ENCODE results near the gene PPY. TPM values are rescaled to one million over a fixed set of nuclear protein-coding genes. Genes with fewer than 3 reads are reported as not detected.
"Not testable (repeated sequence)": the region's sequence is repeated elsewhere in the genome, so short reads cannot be mapped to it uniquely, and the experiment has no call there.

PPY gene
- polyA plus RNA-seq, 4 donors, result 5.5 TPM; not detected in 3

DNA sequence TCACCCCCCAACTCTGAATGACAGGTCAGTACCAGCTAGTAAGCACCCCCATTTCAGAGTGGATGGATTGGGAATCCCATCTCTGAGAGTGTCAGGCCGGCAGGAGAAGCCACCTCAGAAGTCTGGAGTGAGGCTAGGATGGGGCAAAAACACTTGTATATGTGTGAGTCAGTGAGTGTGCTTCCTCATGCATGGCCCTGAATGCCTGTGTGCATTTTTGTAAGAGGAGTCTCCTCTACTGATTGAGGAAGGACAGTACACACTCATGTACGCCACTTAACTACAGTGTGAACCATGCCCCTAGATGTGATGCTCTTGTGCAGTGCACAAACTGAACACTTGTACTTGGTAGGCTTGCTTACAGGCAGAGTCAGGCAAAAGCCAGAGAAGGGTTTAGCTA, 39.9 kb upstream of the PPY start:
- FAIRE-seq, result no peak
- Histone ChIP-seq H3K9me3 (ENCODE audit: control insufficient read depth in 2 of 2, insufficient read depth in 1 of 2, low read depth in 1 of 2, low read length in 1 of 2) (no peaks in the 10 kb centered on the region), H3K27ac (ENCODE audit: low read depth in 1 of 3, low read length in 2 of 3) (no peak overlapping the region), H3K4me3 (ENCODE audit: low read depth in 1 of 3, low read length in 3 of 3) (no peak overlapping the region), H3K36me3 (ENCODE audit: control insufficient read depth in 3 of 3, insufficient read depth in 2 of 3, low read depth in 1 of 3, low read length in 3 of 3) (no peaks in the 10 kb centered on the region), H3K4me1 (ENCODE audit: control insufficient read depth in 3 of 3, insufficient read depth in 2 of 3, low read depth in 1 of 3, low read length in 2 of 3) (peaks cover 0 to 13% (median 0%) of the 10 kb centered on the region in 3 donors), H3K27me3 (ENCODE audit: control insufficient read depth in 3 of 3, insufficient read depth in 3 of 3, low read length in 3 of 3) (peaks cover 0 to 60% (median 14%) of the 10 kb centered on the region in 3 donors)
- 71 to 89% (median 80%) methylated on average over 2 of the region's 2 CpGs for WGBS, 3 donors
- DNase-seq, result no peak

DNA sequence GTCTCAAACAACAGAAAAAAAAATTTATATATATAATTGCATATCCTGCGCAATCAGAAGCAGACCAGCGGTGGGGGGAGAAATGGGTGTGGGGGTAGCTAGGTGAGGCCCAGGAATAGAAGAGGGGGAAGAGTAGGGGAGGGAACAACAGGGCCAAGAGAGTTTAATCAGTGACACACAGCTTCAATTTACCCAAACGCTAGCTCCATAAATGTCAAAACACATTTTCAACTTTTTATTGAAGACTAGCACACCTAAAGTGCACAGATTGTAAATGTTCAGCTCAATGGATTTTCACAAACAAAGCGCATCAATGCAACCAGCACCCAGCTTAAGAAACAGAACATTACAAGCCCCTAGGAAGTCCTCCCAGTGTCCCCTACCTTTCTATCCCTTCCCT, 37.4 kb upstream of the PPY start:
- Histone ChIP-seq H3K9me3 (ENCODE audit: control insufficient read depth in 2 of 2, insufficient read depth in 1 of 2, low read depth in 1 of 2, low read length in 1 of 2) (no peaks in the 10 kb centered on the region), H3K27ac (ENCODE audit: low read depth in 1 of 3, low read length in 2 of 3) (no peak overlapping the region), H3K27me3 (ENCODE audit: control insufficient read depth in 3 of 3, insufficient read depth in 3 of 3, low read length in 3 of 3) (peaks cover 0 to 49% (median 10%) of the 10 kb centered on the region in 3 donors), H3K4me3 (ENCODE audit: low read depth in 1 of 3, low read length in 3 of 3) (no peak overlapping the region), H3K4me1 (ENCODE audit: control insufficient read depth in 3 of 3, insufficient read depth in 2 of 3, low read depth in 1 of 3, low read length in 2 of 3) (peaks cover 0 to 13% (median 0%) of the 10 kb centered on the region in 3 donors), H3K36me3 (ENCODE audit: control insufficient read depth in 3 of 3, insufficient read depth in 2 of 3, low read depth in 1 of 3, low read length in 3 of 3) (no peaks in the 10 kb centered on the region)
- no peak for DNase-seq
- FAIRE-seq, result no peak
- 67 to 80% (median 77%) methylated on average over 4 of the region's 4 CpGs for WGBS, 3 donors

DNA sequence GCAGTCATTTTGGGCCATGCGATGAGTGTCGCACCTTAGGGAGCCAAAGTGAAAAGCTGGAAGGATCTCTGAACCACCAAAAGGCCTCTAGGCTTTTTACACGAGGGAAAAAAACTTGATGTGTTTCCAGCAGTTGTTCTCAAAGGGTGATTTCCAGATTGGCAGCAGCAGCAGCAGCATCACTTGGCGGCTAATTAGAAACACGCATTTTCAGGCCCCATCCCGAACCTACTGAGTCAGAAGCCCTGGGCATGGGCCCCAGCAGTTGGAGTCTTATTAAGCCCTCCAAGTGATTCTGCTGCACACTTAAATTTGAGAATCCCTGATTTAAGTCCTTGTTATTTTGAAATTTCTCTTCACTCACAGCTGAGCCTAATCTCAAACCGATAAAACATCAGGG, 36.7 kb upstream of the PPY start:
- FAIRE-seq (no peak), DNase-seq (no peak)
- Histone ChIP-seq H3K4me3 (ENCODE audit: low read depth in 1 of 3, low read length in 3 of 3) (no peak overlapping the region), H3K27me3 (ENCODE audit: control insufficient read depth in 3 of 3, insufficient read depth in 3 of 3, low read length in 3 of 3) (peaks cover 0 to 49% (median 9%) of the 10 kb centered on the region in 3 donors), H3K9me3 (ENCODE audit: control insufficient read depth in 2 of 2, insufficient read depth in 1 of 2, low read depth in 1 of 2, low read length in 1 of 2) (no peaks in the 10 kb centered on the region), H3K36me3 (ENCODE audit: control insufficient read depth in 3 of 3, insufficient read depth in 2 of 3, low read depth in 1 of 3, low read length in 3 of 3) (no peaks in the 10 kb centered on the region), H3K27ac (ENCODE audit: low read depth in 1 of 3, low read length in 2 of 3) (no peak overlapping the region), H3K4me1 (ENCODE audit: control insufficient read depth in 3 of 3, insufficient read depth in 2 of 3, low read depth in 1 of 3, low read length in 2 of 3) (peaks cover 0 to 7% (median 0%) of the 10 kb centered on the region in 3 donors)
- 78 to 80% (median 78%) methylated on average over 7 of the region's 7 CpGs for WGBS, 3 donors

DNA sequence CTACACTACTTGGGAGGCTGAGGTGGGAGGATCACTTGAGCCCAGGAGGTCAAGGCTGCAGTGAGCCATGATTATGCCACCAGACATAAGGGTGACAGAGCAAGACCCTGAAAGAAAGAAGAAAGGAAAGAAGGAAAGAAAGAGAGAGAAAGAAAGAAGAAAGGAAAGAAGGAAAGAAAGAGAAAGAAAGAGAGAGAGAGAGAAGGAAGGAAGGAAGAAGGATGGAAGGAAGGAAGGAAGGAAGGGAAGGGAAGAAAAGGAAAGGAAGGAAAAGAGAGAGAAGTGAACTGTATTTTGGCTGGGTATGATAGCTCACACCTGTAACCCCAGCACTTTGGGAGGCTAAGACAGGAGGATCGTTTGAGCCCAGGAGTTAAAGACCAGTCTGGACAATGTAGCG, 35.8 kb upstream of the PPY start:
- Histone ChIP-seq H3K27me3 (ENCODE audit: control insufficient read depth in 3 of 3, insufficient read depth in 3 of 3, low read length in 3 of 3) (peaks cover 0 to 42% (median 6%) of the 10 kb centered on the region in 3 donors), H3K27ac (ENCODE audit: low read depth in 1 of 3, low read length in 2 of 3) (no peak overlapping the region), H3K36me3 (ENCODE audit: control insufficient read depth in 3 of 3, insufficient read depth in 2 of 3, low read depth in 1 of 3, low read length in 3 of 3) (no peaks in the 10 kb centered on the region), H3K9me3 (ENCODE audit: control insufficient read depth in 2 of 2, insufficient read depth in 1 of 2, low read depth in 1 of 2, low read length in 1 of 2) (no peaks in the 10 kb centered on the region), H3K4me3 (ENCODE audit: low read depth in 1 of 3, low read length in 3 of 3) (no peak overlapping the region), H3K4me1 (ENCODE audit: control insufficient read depth in 3 of 3, insufficient read depth in 2 of 3, low read depth in 1 of 3, low read length in 2 of 3) (peaks cover 0 to 1% (median 0%) of the 10 kb centered on the region in 3 donors)
- WGBS, 3 donors, result 68 to 81% (median 70%) methylated on average over 2 of the region's 2 CpGs
- DNase-seq, result no peak
- FAIRE-seq, result no peak

DNA sequence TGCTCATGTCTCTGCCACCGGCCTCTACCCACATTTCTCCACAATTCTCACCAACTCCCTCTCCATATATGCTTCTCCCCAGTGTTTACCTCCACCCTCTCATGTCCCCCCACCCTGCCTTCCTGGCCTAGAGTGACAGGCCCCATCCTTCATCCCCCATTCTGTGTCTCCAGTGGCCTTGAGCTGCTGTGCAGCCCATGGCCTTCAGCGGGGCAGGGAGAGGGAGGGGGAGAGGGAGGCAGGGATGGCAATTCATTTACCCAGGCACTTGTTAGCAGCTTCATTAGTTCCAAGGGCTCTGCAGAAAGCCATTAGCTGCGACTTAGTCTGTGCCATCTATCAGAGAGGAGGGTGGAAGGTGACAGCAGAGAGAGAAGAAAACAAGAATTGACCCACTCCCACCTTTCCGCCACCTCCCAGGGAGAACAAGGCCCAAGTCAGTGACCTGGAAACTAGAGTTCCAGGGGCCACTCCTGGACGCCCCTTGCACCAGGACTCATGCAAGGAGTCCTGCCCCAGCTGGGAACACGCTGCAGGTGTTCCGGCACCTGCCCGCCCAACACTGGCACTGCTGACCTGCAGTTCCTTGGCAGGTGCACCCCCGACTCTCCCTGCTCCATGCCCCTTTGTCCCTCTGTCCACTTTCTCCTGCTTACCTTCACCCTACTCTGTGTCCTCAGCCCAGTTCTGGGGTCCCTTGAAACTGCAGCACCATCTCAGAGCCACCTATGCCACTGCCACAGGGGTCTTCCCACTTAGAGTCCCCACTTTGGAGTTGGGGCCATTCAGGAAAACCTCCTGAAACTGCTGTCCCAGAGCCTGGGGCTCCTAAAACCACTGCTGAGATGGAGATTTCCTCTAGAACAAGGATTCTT, 34.9 kb upstream of the PPY start:
- no peak for FAIRE-seq
- peaks cover 0 to 33% (median 4%) of the 10 kb centered on the region in 3 donors for H3K27me3 ChIP-seq (ENCODE audit: control insufficient read depth in 3 of 3, insufficient read depth in 3 of 3, low read length in 3 of 3)

DNA sequence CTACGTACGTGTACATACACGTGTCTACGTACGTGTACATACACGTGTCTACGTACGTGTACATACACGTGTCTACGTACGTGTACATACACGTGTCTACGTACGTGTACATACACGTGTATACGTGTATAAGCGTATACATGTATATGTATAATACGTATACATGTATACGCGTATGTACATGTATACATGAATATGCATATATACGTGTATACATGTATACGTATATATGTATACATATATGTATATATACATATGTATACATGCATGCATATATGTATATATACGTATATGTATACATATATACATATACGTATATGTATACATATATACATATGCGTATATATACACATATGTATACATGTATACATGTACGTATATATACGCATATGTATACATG, 33.6 kb upstream of the PPY start:
- Histone ChIP-seq H3K27ac (ENCODE audit: low read depth in 1 of 3, low read length in 2 of 3) (no peak overlapping the region), H3K36me3 (ENCODE audit: control insufficient read depth in 3 of 3, insufficient read depth in 2 of 3, low read depth in 1 of 3, low read length in 3 of 3) (no peaks in the 10 kb centered on the region), H3K9me3 (ENCODE audit: control insufficient read depth in 2 of 2, insufficient read depth in 1 of 2, low read depth in 1 of 2, low read length in 1 of 2) (no peaks in the 10 kb centered on the region), H3K27me3 (ENCODE audit: control insufficient read depth in 3 of 3, insufficient read depth in 3 of 3, low read length in 3 of 3) (peaks cover 0 to 28% (median 3%) of the 10 kb centered on the region in 3 donors), H3K4me3 (ENCODE audit: low read depth in 1 of 3, low read length in 3 of 3) (no peak overlapping the region), H3K4me1 (ENCODE audit: control insufficient read depth in 3 of 3, insufficient read depth in 2 of 3, low read depth in 1 of 3, low read length in 2 of 3) (no peaks in the 10 kb centered on the region)
- FAIRE-seq, result no peak
- DNase-seq, result no peak
- 73 to 90% (median 85%) methylated on average over 15 to 20 of the region's 27 CpGs for WGBS, 3 donors

More for the DNA sequence above, 34.9 kb upstream of the PPY start:
- WGBS, 3 donors, result 39 to 61% (median 60%) methylated on average over 9 of the region's 9 CpGs
- DNase-seq, result no peak
- H3K27ac ChIP-seq (ENCODE audit: low read depth in 1 of 3, low read length in 2 of 3), result no peak overlapping the region
- no peaks in the 10 kb centered on the region for H3K36me3 ChIP-seq (ENCODE audit: control insufficient read depth in 3 of 3, insufficient read depth in 2 of 3, low read depth in 1 of 3, low read length in 3 of 3)
- no peaks in the 10 kb centered on the region for H3K4me1 ChIP-seq (ENCODE audit: control insufficient read depth in 3 of 3, insufficient read depth in 2 of 3, low read depth in 1 of 3, low read length in 2 of 3)
- no peaks in the 10 kb centered on the region for H3K9me3 ChIP-seq (ENCODE audit: control insufficient read depth in 2 of 2, insufficient read depth in 1 of 2, low read depth in 1 of 2, low read length in 1 of 2)
- no peak overlapping the region for H3K4me3 ChIP-seq (ENCODE audit: low read depth in 1 of 3, low read length in 3 of 3)

DNA sequence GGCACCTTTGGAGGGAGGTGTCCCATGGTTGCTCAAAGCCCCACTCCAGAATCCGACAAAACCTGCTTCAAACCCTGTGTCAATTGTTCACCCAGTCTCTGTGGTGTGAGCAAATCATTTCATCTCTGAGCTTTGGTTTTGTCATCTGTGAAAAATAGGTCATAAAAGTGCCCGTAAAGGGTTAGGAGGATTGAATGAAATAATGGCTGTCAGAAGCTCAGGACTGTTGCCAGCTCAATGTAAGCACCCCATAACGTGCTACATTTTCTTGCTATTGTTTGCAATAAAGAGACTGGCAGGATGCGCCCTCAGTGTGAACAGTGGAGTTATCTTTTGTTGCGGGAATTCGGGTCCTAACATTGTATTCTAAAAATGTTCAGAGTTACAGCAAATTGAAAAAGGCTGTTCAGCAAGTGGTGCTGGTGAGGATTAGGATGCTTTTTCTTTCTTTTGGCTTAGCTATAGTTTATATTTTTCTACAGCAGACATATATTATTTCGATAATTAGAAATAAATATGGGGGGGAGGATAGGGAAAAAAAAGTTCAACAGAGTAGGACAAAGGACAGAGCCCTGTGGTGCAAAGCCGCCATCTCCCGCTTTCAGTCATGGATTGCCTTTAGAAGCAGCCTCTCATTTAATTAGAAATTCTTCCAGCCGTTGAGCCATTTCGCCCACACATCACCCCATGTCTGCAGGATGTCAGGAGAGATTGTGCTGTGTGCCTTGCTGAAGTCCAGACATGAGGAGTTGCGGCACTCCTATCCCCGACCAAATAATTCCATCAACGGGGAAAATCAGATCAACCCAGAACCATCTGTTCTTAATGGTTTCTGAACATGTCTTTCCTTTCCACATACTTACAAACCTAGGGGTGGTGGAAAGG, 32.3 kb upstream of the PPY start:
- 64 to 68% (median 64%) methylated on average over 14 of the region's 14 CpGs for WGBS, 3 donors
- DNase-seq (no peak), FAIRE-seq (no peak)
- Histone ChIP-seq H3K27ac (ENCODE audit: low read depth in 1 of 3, low read length in 2 of 3) (no peak overlapping the region), H3K9me3 (ENCODE audit: control insufficient read depth in 2 of 2, insufficient read depth in 1 of 2, low read depth in 1 of 2, low read length in 1 of 2) (no peaks in the 10 kb centered on the region), H3K36me3 (ENCODE audit: control insufficient read depth in 3 of 3, insufficient read depth in 2 of 3, low read depth in 1 of 3, low read length in 3 of 3) (no peaks in the 10 kb centered on the region), H3K27me3 (ENCODE audit: control insufficient read depth in 3 of 3, insufficient read depth in 3 of 3, low read length in 3 of 3) (peaks cover 0 to 27% (median 3%) of the 10 kb centered on the region in 3 donors), H3K4me1 (ENCODE audit: control insufficient read depth in 3 of 3, insufficient read depth in 2 of 3, low read depth in 1 of 3, low read length in 2 of 3) (no peaks in the 10 kb centered on the region), H3K4me3 (ENCODE audit: low read depth in 1 of 3, low read length in 3 of 3) (no peak overlapping the region)

DNA sequence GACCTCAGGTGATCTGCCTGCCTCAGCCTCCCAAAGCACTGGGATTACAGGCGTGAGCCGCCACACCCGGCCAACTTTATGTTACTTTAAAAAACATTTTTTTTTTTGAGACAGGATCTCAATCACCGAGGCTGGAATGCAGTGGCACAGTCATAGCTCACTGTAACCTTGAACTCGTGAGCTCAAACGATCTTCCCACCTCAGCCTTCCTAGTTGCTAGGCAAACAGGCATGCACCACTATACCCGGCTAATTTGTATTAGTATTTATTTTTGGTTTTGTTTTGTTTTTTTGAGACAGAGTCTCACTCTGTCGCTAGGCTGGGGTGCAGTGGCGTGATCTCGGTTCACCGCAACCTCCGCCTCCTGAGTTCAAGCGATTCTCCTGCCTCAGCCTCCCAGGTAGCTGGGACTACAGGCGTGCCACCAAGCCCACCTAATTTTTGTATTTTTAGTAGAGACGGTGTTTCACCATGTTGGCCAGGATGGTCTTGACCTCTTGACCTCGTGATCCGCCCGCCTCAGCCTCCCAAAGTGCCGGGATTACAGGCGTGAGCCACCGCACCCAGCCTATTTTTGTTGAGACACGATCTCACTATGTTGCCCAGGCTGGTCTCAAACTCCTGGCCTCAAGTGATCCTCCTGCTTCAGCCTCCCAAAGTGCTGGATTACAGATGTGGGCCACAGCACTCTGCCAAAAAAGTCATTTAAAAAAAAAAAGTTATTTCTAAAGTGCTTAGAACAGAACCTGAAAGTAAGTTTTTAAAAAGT, 30.4 kb upstream of the PPY start:
- H3K36me3 ChIP-seq (ENCODE audit: control insufficient read depth in 3 of 3, insufficient read depth in 2 of 3, low read depth in 1 of 3, low read length in 3 of 3); H3K4me3 ChIP-seq (ENCODE audit: low read depth in 1 of 3, low read length in 3 of 3); H3K4me1 ChIP-seq (ENCODE audit: control insufficient read depth in 3 of 3, insufficient read depth in 2 of 3, low read depth in 1 of 3, low read length in 2 of 3); DNase-seq; H3K9me3 ChIP-seq (ENCODE audit: control insufficient read depth in 2 of 2, insufficient read depth in 1 of 2, low read depth in 1 of 2, low read length in 1 of 2); H3K27ac ChIP-seq (ENCODE audit: low read depth in 1 of 3, low read length in 2 of 3); FAIRE-seq: not testable (repeated sequence)
- peaks cover 0 to 18% (median 3%) of the 10 kb centered on the region in 3 donors for H3K27me3 ChIP-seq (ENCODE audit: control insufficient read depth in 3 of 3, insufficient read depth in 3 of 3, low read length in 3 of 3)
- WGBS, 3 donors, result 70 to 84% (median 79%) methylated on average over 22 of the region's 22 CpGs
